Fibroblast of lung (primary cell): Measurements from ENCODE around the gene CAMKMT. TPM values are rescaled to one million over a fixed set of nuclear protein-coding genes. Genes with fewer than 3 reads are reported as not detected.

Source experiments
- DNase-seq, 2 donors: peaks; one replicate each; pipeline versions ENCODE4 v3.0.0 to v3.0.0-alpha.2; 2010; ENCODE audit warnings: low read depth in 2 of 2
- H2AFZ ChIP-seq: 2 replicates; pipeline ENCODE4 v1.5.1; 2012; ENCODE audit warnings: low read length, control low read depth, inconsistent platforms
- H3K27ac ChIP-seq: 2 replicates; pipeline ENCODE4 v1.5.1; 2011; ENCODE audit warnings: low read length, control low read depth; ENCODE audit not compliant: insufficient read depth
- H3K27me3 ChIP-seq: 2 replicates; pipeline ENCODE4 v1.5.1; 2011; ENCODE audit warnings: mild to moderate bottlenecking, low read length; ENCODE audit not compliant: control insufficient read depth, insufficient read depth
- H3K36me3 ChIP-seq: 2 replicates; pipeline ENCODE4 v1.5.1; 2011; ENCODE audit warnings: low read length; ENCODE audit not compliant: control insufficient read depth, insufficient read depth
- H3K4me1 ChIP-seq: 2 replicates; pipeline ENCODE4 v1.5.1; 2011; ENCODE audit warnings: low read length; ENCODE audit not compliant: control insufficient read depth, insufficient read depth; ENCODE audit errors: extremely low read depth
- H3K4me2 ChIP-seq: 2 replicates; pipeline ENCODE4 v1.5.1; 2011; ENCODE audit warnings: low read length, control low read depth; ENCODE audit not compliant: insufficient read depth; ENCODE audit errors: extremely low read depth
- H3K4me3 ChIP-seq, 4 experiments: fragments of 200-600 bp in 1 of 4; sonication (generic) in 1 of 4; replicated peaks in 1 of 4; 2 replicates each; pipeline ENCODE4 v1.5.1; 2011 to 2016; ENCODE audit warnings: low read length in 4 of 4, low read depth in 3 of 4, mild to moderate bottlenecking in 3 of 4, control low read depth in 2 of 4, inconsistent platforms in 1 of 4, mixed read lengths in 1 of 4; ENCODE audit not compliant: insufficient read depth in 1 of 4; ENCODE audit errors: control extremely low read depth in 1 of 4
- H3K79me2 ChIP-seq: 2 replicates; pipeline ENCODE4 v1.5.1; 2012; ENCODE audit warnings: mild to moderate bottlenecking, low read length, inconsistent platforms; ENCODE audit not compliant: control insufficient read depth, insufficient read depth
- H3K9ac ChIP-seq: 2 replicates; pipeline ENCODE4 v1.5.1; 2011; ENCODE audit warnings: mild to moderate bottlenecking, low read length, control low read depth; ENCODE audit not compliant: insufficient read depth
- H3K9me3 ChIP-seq: 2 replicates; pipeline ENCODE4 v1.5.1; 2012; ENCODE audit warnings: low read depth, low read length; ENCODE audit not compliant: control insufficient read depth, insufficient read depth
- H4K20me1 ChIP-seq: 2 replicates; pipeline ENCODE4 v1.5.1; 2011; ENCODE audit warnings: low read length; ENCODE audit not compliant: control insufficient read depth, insufficient read depth; ENCODE audit errors: extremely low read depth
- CTCF ChIP-seq, 2 donors: IDR thresholded peaks in 1 of 2; conservative IDR thresholded peaks in 1 of 2; 1 replicate in 1 of 2; 2 replicates in 1 of 2; pipeline ENCODE4 v1.5.1; 2011 to 2012; ENCODE audit warnings: low read length in 2 of 2, control low read depth in 1 of 2, inconsistent platforms in 1 of 2, low read depth in 1 of 2, mild to moderate bottlenecking in 1 of 2
- EZH2 ChIP-seq: IDR thresholded peaks from 2 replicates; pipeline ENCODE4 v1.5.1; 2012; ENCODE audit warnings: low read length, control low read depth, mild to moderate bottlenecking; ENCODE audit errors: missing control alignments
- polyA plus RNA-seq, 2 donors: library from polyadenylated mRNA; depleted of rRNA in 1 of 2; stranded (reverse) in 1 of 2; unstranded in 1 of 2; fragments of >200 nt; gene quantifications; 2 replicates each; pipeline ENCODE4 v1.2.1, GENCODE V29; 2011 to 2012; ENCODE audit warnings: missing spikeins in 1 of 2
- total RNA-seq: library from RNA; depleted of rRNA; stranded (reverse); fragments of >200 nt; gene quantifications from 2 replicates; pipeline ENCODE4 v1.2.1, GENCODE V29; 2014

Gene CAMKMT
- total and polyA plus RNA-seq, 2 donors (not counting 1 experiment from before 2014, with no cell fraction given) = 7.9 to 11.6 TPM

- Histone ChIP-seq H3K79me2 (no peaks in the 10 kb centered on the region), H3K27ac (no peak overlapping the region), H3K9me3 (no peaks in the 10 kb centered on the region), H4K20me1 (no peaks in the 10 kb centered on the region), H3K27me3 (no peaks in the 10 kb centered on the region), H3K9ac (no peak overlapping the region), H3K36me3 (no peaks in the 10 kb centered on the region), H3K4me3 (no peak overlapping the region), H2AFZ (no peak overlapping the region), H3K4me1 (no peaks in the 10 kb centered on the region), H3K4me2 (no peak overlapping the region)
- peak in 1 of 2 donors; percentile 15 for DNase-seq
- TF ChIP-seq EZH2 (no peak), CTCF (conservative IDR thresholded peaks at IDR 0.05 in 1 of 2, IDR thresholded peaks at IDR 0.05 in 1 of 2; ENCODE audit: low read depth in 1 of 2, low read length in 2 of 2) (no peak)
These were observed 167.7 kb downstream of the CAMKMT start for GRCh38 chr2:44529448-44529847.

- Histone ChIP-seq H3K9me3 (no peaks in the 10 kb centered on the region), H3K9ac (no peak overlapping the region), H3K4me3 (no peak overlapping the region), H4K20me1 (no peaks in the 10 kb centered on the region), H3K36me3 (no peaks in the 10 kb centered on the region), H3K79me2 (no peaks in the 10 kb centered on the region), H3K27ac (no peak overlapping the region), H3K4me1 (no peaks in the 10 kb centered on the region), H3K4me2 (no peak overlapping the region), H2AFZ (no peak overlapping the region), H3K27me3 (no peaks in the 10 kb centered on the region)
- DNase-seq = no peak
- TF ChIP-seq CTCF (conservative IDR thresholded peaks at IDR 0.05 in 1 of 2, IDR thresholded peaks at IDR 0.05 in 1 of 2; ENCODE audit: low read depth in 1 of 2, low read length in 2 of 2) (no peak), EZH2 (no peak)
These were observed 169.5 kb downstream of the CAMKMT start for GRCh38 chr2:44531289-44531688.

- H3K4me2 ChIP-seq = no peak overlapping the region
- no peaks in the 10 kb centered on the region for H3K36me3 ChIP-seq
- H3K9ac ChIP-seq = no peak overlapping the region
- H3K27me3 ChIP-seq = no peaks in the 10 kb centered on the region
- no peak for DNase-seq
- H3K4me3 ChIP-seq = no peak overlapping the region
- H4K20me1 ChIP-seq = no peaks in the 10 kb centered on the region
- no peak overlapping the region for H2AFZ ChIP-seq
- H3K79me2 ChIP-seq = no peaks in the 10 kb centered on the region
- H3K4me1 ChIP-seq = no peaks in the 10 kb centered on the region
- no peak overlapping the region for H3K27ac ChIP-seq
- no peak for TF ChIP-seq EZH2
- no peak for TF ChIP-seq CTCF (conservative IDR thresholded peaks at IDR 0.05 in 1 of 2, IDR thresholded peaks at IDR 0.05 in 1 of 2; ENCODE audit: low read depth in 1 of 2, low read length in 2 of 2)
- no peaks in the 10 kb centered on the region for H3K9me3 ChIP-seq
These were observed 170.3 kb downstream of the CAMKMT start for GRCh38 chr2:44532031-44532430.
